Neural cell (in vitro differentiated cells): ENCODE measurements around the gene NRCAM. TPM values are rescaled to one million over a fixed set of nuclear protein-coding genes. Genes with fewer than 3 reads are reported as not detected.

Experiments
- H2AFZ ChIP-seq: fragments of 200-600, 300-800 bp; sonication (generic), shearing (Covaris generic); 2 replicates; pipeline ENCODE4 v1.6.0; 2014; ENCODE audit warnings: low read depth, mild to moderate bottlenecking, antibody characterized with exemption, low read length, moderate library complexity
- H3F3A ChIP-seq: fragments of 200-600 bp; shearing (Covaris generic); 2 replicates; pipeline ENCODE4 v1.6.1; 2016; ENCODE audit warnings: mild to moderate bottlenecking, moderate library complexity, mixed read lengths, antibody characterized with exemption, low read length; ENCODE audit not compliant: insufficient read depth, poor library complexity, severe bottlenecking
- H3K27ac ChIP-seq: fragments of 200-600, 300-800 bp; sonication (generic), shearing (Covaris generic); 2 replicates; pipeline ENCODE4 v1.5.1; 2014; ENCODE audit warnings: mild to moderate bottlenecking, low read length, moderate library complexity
- H3K27me3 ChIP-seq: fragments of 300-800, 200-600 bp; sonication (generic), shearing (Covaris generic); 2 replicates; pipeline ENCODE4 v1.6.0; 2014; ENCODE audit warnings: mild to moderate bottlenecking, low read depth, low read length, moderate library complexity; ENCODE audit not compliant: insufficient read depth
- H3K36me3 ChIP-seq: fragments of 300-800, 200-600 bp; sonication (generic), shearing (Covaris generic); 2 replicates; pipeline ENCODE4 v1.5.1; 2014; ENCODE audit warnings: mild to moderate bottlenecking, antibody characterized with exemption, low read length, moderate library complexity; ENCODE audit not compliant: insufficient read depth
- H3K4me2 ChIP-seq: fragments of 300-800, 200-600 bp; sonication (generic), shearing (Covaris generic); 2 replicates; pipeline ENCODE4 v1.6.0; 2014; ENCODE audit warnings: mild to moderate bottlenecking, low read length
- H3K4me3 ChIP-seq: fragments of 300-800, 200-600 bp; sonication (generic), shearing (Covaris generic); 2 replicates; pipeline ENCODE4 v1.5.1; 2014; ENCODE audit warnings: mild to moderate bottlenecking, low read length, moderate library complexity
- H3K79me2 ChIP-seq: fragments of 200-600 bp; shearing (Covaris generic); replicated peaks from 2 replicates; pipeline ENCODE4 v1.6.0; 2014; ENCODE audit warnings: mild to moderate bottlenecking, low read length, moderate library complexity; ENCODE audit not compliant: insufficient read depth
- H3K9ac ChIP-seq: fragments of 300-800, 200-600 bp; sonication (generic), shearing (Covaris generic); 2 replicates; pipeline ENCODE4 v1.6.1; 2016; ENCODE audit warnings: mild to moderate bottlenecking, low read length, mixed read lengths
- H3K9me2 ChIP-seq: fragments of 200-600 bp; shearing (Covaris generic); 2 replicates; pipeline ENCODE4 v1.6.1; 2016; ENCODE audit warnings: mild to moderate bottlenecking, low read length, mixed read lengths; ENCODE audit not compliant: insufficient read depth
- H3K9me3 ChIP-seq: fragments of 200-600, 300-800 bp; sonication (generic), shearing (Covaris generic); 2 replicates; pipeline ENCODE4 v1.6.1; 2016; ENCODE audit warnings: mild to moderate bottlenecking, mixed run types, low read length, moderate library complexity, mixed read lengths
- H4K20me1 ChIP-seq: fragments of 200-600 bp; shearing (Covaris generic); 2 replicates; pipeline ENCODE4 v1.6.1; 2016; ENCODE audit warnings: mild to moderate bottlenecking, mixed run types; ENCODE audit not compliant: insufficient read depth
- CTCF ChIP-seq: fragments of 450-650 bp; IDR thresholded peaks from 2 replicates; pipeline ENCODE4 v1.5.1; 2014; ENCODE audit warnings: antibody characterized with exemption, mild to moderate bottlenecking, moderate library complexity; ENCODE audit not compliant: poor library complexity, severe bottlenecking
- EP300 ChIP-seq: fragments of 450-650 bp; conservative IDR thresholded peaks from 2 replicates; pipeline ENCODE4 v1.6.1; 2014; ENCODE audit warnings: antibody characterized with exemption, mild to moderate bottlenecking, moderate library complexity; ENCODE audit not compliant: poor library complexity, severe bottlenecking
- EZH2 ChIP-seq: fragments of 200-600, 300-800 bp; shearing (Covaris generic), sonication (generic); IDR thresholded peaks from 2 replicates; pipeline ENCODE4 v1.6.1; 2014; ENCODE audit warnings: antibody characterized with exemption, low read length, borderline replicate concordance, mild to moderate bottlenecking; ENCODE audit not compliant: insufficient read depth, poor library complexity, severe bottlenecking
- MXI1 ChIP-seq: fragments of 450-650 bp; conservative IDR thresholded peaks from 2 replicates; pipeline ENCODE4 v1.6.1; 2014; ENCODE audit warnings: antibody characterized with exemption, mild to moderate bottlenecking; ENCODE audit not compliant: poor library complexity, severe bottlenecking
- POLR2AphosphoS5 ChIP-seq: IDR thresholded peaks from 2 replicates; pipeline ENCODE4 v1.6.1; 2012
- RAD21 ChIP-seq: fragments of 450-650 bp; conservative IDR thresholded peaks from 2 replicates; pipeline ENCODE4 v1.6.1; 2014; ENCODE audit warnings: antibody characterized with exemption, mild to moderate bottlenecking, moderate library complexity
- REST ChIP-seq: IDR thresholded peaks from 2 replicates; pipeline ENCODE4 v1.6.1; 2012; ENCODE audit warnings: borderline replicate concordance
- SMC3 ChIP-seq: fragments of 450-650 bp; conservative IDR thresholded peaks from 2 replicates; pipeline ENCODE4 v1.6.1; 2014; ENCODE audit warnings: antibody characterized with exemption, mild to moderate bottlenecking, moderate library complexity; ENCODE audit not compliant: poor library complexity
- TAF1 ChIP-seq: IDR thresholded peaks from 2 replicates; pipeline ENCODE4 v1.6.1; 2012; ENCODE audit warnings: low read depth
- polyA plus RNA-seq: library from polyadenylated mRNA; depleted of rRNA; stranded (reverse); fragments of >200 nt; gene quantifications from 2 replicates; pipeline ENCODE4 v1.2.3, GENCODE V29; 2014

NRCAM gene
- polyA plus RNA-seq, 1 donor from 2014 or later: 90.9 TPM

- Histone ChIP-seq H3K9me3 (no peaks in the 10 kb centered on the region), H4K20me1 (no peaks in the 10 kb centered on the region), H3K27me3 (no peaks in the 10 kb centered on the region), H3K36me3 (no peaks in the 10 kb centered on the region), H3K79me2 (peaks cover 8% of the 10 kb centered on the region), H3K9me2 (no peaks in the 10 kb centered on the region), H3K9ac (no peak overlapping the region), H3F3A (peaks cover 3% of the 10 kb centered on the region), H3K27ac (no peak overlapping the region), H3K4me3 (no peak overlapping the region), H2AFZ (no peak overlapping the region), H3K4me2 (no peak overlapping the region)
- TF ChIP-seq POLR2AphosphoS5 (no peak), EP300 (no peak), CTCF (no peak), RAD21 (no peak), TAF1 (no peak), EZH2 (no peak), REST (no peak), SMC3 (no peak), MXI1 (no peak)
Measured at GRCh38 chr7:108307595-108307994, 148.6 kb downstream of the NRCAM start.

- H3K27ac ChIP-seq: no peak overlapping the region
- no peak overlapping the region for H3K4me3 ChIP-seq
- H3K9me2 ChIP-seq: no peaks in the 10 kb centered on the region
- no peak overlapping the region for H2AFZ ChIP-seq
- TF ChIP-seq POLR2AphosphoS5: no peak
- TF ChIP-seq EP300: no peak
- TF ChIP-seq TAF1: no peak
- no peak for TF ChIP-seq EZH2
- TF ChIP-seq SMC3: no peak
- no peak for TF ChIP-seq RAD21
- TF ChIP-seq REST: no peak
- TF ChIP-seq CTCF: no peak
- no peak for TF ChIP-seq MXI1
- H3F3A ChIP-seq: peaks cover 3% of the 10 kb centered on the region
- H3K27me3 ChIP-seq: no peaks in the 10 kb centered on the region
- no peak overlapping the region for H3K9ac ChIP-seq
- H3K36me3 ChIP-seq: no peaks in the 10 kb centered on the region
- H3K4me2 ChIP-seq: no peak overlapping the region
- H3K9me3 ChIP-seq: no peaks in the 10 kb centered on the region
- H4K20me1 ChIP-seq: no peaks in the 10 kb centered on the region
- peaks cover 8% of the 10 kb centered on the region for H3K79me2 ChIP-seq
Measured at GRCh38 chr7:108307194-108307593, 149.0 kb downstream of the NRCAM start.
